ENCODE data around the gene CDKAL1.
A peak's percentile ranks its signal among the peaks of the same experiment; 100 is the strongest.

Gene CDKAL1

DNA sequence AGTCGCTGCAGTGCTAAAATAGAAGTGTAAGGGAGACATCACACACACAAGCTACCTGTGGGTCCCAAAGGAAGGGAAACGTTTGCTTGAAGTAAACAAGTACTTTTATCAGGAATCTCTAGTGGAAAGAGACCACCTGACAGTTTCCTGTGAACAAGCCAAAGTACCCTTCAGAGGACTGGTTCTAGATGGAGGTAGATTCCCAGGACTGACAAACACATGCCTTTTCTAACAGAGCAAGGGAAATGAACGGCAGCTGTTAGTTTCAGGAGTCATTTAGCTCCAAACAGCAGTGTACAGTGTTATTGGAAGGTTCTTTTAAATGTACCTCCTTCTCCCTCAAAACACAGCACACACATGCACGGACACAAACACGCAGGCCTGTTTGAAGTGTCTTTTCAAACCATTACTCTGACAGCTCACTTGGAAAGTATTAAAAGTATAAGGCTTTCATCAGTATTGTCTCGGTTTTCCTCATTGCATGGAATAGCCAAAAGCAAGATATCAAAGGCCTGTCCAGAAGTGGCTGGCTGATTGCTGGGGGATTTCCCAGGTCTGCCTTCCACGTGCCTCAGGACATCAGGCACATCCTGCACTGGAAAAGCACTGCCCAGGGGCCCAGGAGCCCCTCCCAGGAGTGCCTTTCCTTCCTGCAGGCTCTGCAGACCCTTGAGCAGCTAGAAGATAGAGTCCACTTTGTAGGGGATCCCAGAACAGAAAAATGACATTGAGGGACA is 666.0 kb downstream of the CDKAL1 start:
- TF ChIP-seq, protein P1, sequence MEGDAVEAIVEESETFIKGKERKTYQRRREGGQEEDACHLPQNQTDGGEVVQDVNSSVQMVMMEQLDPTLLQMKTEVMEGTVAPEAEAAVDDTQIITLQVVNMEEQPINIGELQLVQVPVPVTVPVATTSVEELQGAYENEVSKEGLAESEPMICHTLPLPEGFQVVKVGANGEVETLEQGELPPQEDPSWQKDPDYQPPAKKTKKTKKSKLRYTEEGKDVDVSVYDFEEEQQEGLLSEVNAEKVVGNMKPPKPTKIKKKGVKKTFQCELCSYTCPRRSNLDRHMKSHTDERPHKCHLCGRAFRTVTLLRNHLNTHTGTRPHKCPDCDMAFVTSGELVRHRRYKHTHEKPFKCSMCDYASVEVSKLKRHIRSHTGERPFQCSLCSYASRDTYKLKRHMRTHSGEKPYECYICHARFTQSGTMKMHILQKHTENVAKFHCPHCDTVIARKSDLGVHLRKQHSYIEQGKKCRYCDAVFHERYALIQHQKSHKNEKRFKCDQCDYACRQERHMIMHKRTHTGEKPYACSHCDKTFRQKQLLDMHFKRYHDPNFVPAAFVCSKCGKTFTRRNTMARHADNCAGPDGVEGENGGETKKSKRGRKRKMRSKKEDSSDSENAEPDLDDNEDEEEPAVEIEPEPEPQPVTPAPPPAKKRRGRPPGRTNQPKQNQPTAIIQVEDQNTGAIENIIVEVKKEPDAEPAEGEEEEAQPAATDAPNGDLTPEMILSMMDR (IDR thresholded peaks at IDR 0.05; ENCODE audit: low read depth, low read length): no peak
- no peak for TF ChIP-seq EZH2phosphoT487 (IDR thresholded peaks at IDR 0.05; ENCODE audit: low read depth)
- Histone ChIP-seq H3K4me1 (ENCODE audit: low read length) (peaks cover 21% of the 10 kb centered on the region), H3K9me3 (ENCODE audit: insufficient read depth, low read length) (no peaks in the 10 kb centered on the region), H3K27me3 (ENCODE audit: low read depth, low read length) (no peaks in the 10 kb centered on the region), H3K4me3 (ENCODE audit: low read length) (no peak overlapping the region), H4K20me1 (ENCODE audit: insufficient read depth, low read length) (no peaks in the 10 kb centered on the region), H3K79me2 (ENCODE audit: low read length) (no peaks in the 10 kb centered on the region), H2AFZ (ENCODE audit: low read depth, low read length) (no peak overlapping the region), H3K4me2 (ENCODE audit: low read length) (peak overlapping the region; percentile 28; the same call in 1 of the 2 replicates), H3K9ac (ENCODE audit: low read length) (peak overlapping the region; percentile 24; the same call in 1 of the 2 replicates), H3K36me3 (replicated peaks; ENCODE audit: low read depth, low read length) (peaks cover 4% of the 10 kb centered on the region), H3K27ac (ENCODE audit: low read length) (no peak overlapping the region)

DNA sequence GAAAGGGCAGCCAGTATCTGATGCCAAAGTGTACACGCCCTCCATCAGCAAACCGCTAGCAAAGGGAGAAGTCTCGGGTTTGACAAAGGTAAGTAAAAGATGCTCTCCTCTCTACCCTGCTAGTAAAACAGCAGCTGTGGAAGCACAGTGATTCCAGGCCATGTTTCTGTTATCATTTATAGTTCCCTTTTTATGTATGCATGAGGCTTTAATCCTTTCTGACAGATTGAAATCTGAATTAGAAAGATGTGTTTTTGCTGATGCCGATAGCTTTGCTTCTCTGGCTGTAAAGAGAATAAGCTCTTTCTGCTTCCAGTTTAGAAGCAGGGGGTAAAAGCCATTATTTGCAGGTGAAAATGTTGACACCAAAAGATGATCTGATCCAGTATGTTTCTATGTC is 666.9 kb downstream of the CDKAL1 start:
- no peaks in the 10 kb centered on the region for H3K27me3 ChIP-seq (ENCODE audit: low read depth, low read length)
- no peaks in the 10 kb centered on the region for H4K20me1 ChIP-seq (ENCODE audit: insufficient read depth, low read length)
- H3K79me2 ChIP-seq (ENCODE audit: low read length): no peaks in the 10 kb centered on the region
- H3K36me3 ChIP-seq (replicated peaks; ENCODE audit: low read depth, low read length): peaks cover 4% of the 10 kb centered on the region
- H3K27ac ChIP-seq (ENCODE audit: low read length): no peak overlapping the region
- H3K9me3 ChIP-seq (ENCODE audit: insufficient read depth, low read length): no peaks in the 10 kb centered on the region
- H3K9ac ChIP-seq (ENCODE audit: low read length): no peak overlapping the region
- no peak overlapping the region for H3K4me2 ChIP-seq (ENCODE audit: low read length)
- H3K4me1 ChIP-seq (ENCODE audit: low read length): peaks cover 21% of the 10 kb centered on the region
- no peak for TF ChIP-seq EZH2phosphoT487 (IDR thresholded peaks at IDR 0.05; ENCODE audit: low read depth)
- TF ChIP-seq, protein P1 (IDR thresholded peaks at IDR 0.05; ENCODE audit: low read depth, low read length): no peak
- H3K4me3 ChIP-seq (ENCODE audit: low read length): no peak overlapping the region
- H2AFZ ChIP-seq (ENCODE audit: low read depth, low read length): no peak overlapping the region

DNA sequence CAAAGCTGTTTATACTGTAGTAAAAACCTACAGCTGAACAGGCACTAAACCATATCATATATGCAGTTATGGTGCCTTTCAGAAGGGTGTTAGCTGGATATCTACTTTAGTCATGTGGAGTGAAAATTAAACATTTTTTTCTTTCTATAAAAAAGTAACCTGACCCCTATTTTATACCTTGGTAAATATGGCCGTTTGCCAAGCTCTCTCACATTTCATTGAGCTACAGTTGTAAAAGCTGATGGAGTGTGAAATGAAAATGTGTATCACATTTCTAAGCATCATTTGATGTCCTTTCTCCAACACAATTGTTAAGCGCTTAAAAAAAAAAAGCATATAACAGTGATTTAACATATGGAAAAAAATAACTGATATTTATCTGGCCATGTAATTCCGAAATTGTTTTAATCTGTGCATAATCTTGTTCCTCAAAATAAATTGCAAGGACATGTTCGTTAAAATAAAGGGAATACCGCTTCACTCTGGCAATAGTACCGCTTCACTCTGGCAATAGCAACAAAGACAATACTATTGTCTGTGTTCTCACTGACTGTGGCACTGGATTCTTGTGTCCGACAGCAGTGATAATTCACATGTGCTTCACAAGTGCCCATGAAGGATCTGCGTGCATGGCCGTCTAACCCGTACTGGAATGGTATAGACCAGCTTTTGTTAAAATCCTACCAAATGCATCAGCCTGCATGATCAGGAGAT is 667.5 kb downstream of the CDKAL1 start:
- Histone ChIP-seq H3K79me2 (ENCODE audit: low read length) (no peaks in the 10 kb centered on the region), H3K9ac (ENCODE audit: low read length) (no peak overlapping the region), H4K20me1 (ENCODE audit: insufficient read depth, low read length) (no peaks in the 10 kb centered on the region), H3K36me3 (replicated peaks; ENCODE audit: low read depth, low read length) (peaks cover 4% of the 10 kb centered on the region), H3K4me1 (ENCODE audit: low read length) (peaks cover 21% of the 10 kb centered on the region), H3K27ac (ENCODE audit: low read length) (no peak overlapping the region), H3K27me3 (ENCODE audit: low read depth, low read length) (no peaks in the 10 kb centered on the region), H3K4me2 (ENCODE audit: low read length) (no peak overlapping the region), H2AFZ (ENCODE audit: low read depth, low read length) (no peak overlapping the region), H3K9me3 (ENCODE audit: insufficient read depth, low read length) (no peaks in the 10 kb centered on the region), H3K4me3 (ENCODE audit: low read length) (no peak overlapping the region)
- TF ChIP-seq, protein P1 (IDR thresholded peaks at IDR 0.05; ENCODE audit: low read depth, low read length): no peak
- no peak for TF ChIP-seq EZH2phosphoT487 (IDR thresholded peaks at IDR 0.05; ENCODE audit: low read depth)

DNA sequence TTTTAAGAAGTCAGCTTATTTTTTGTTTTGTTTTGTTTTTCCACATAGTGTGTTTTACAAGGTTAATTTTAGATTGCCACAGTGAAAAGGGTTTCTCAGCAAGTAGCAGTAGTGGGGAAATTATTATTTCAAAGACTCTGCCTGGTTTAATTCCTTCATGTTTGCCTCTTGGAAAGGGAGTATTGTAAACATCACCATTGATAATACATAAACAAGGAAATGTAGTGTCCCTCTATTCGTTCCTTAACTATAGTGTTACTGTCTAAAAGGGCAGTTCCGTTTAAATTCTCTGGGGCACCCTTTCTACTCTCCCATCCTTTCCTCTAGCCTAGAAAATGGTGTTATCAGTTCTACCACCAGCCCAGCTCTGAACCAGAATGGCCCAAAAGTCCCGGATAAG is 668.3 kb downstream of the CDKAL1 start:
- H3K4me1 ChIP-seq (ENCODE audit: low read length): peaks cover 26% of the 10 kb centered on the region
- no peaks in the 10 kb centered on the region for H4K20me1 ChIP-seq (ENCODE audit: insufficient read depth, low read length)
- no peak overlapping the region for H3K27ac ChIP-seq (ENCODE audit: low read length)
- H3K4me3 ChIP-seq (ENCODE audit: low read length): no peak overlapping the region
- H3K9me3 ChIP-seq (ENCODE audit: insufficient read depth, low read length): no peaks in the 10 kb centered on the region
- peaks cover 4% of the 10 kb centered on the region for H3K36me3 ChIP-seq (replicated peaks; ENCODE audit: low read depth, low read length)
- H3K9ac ChIP-seq (ENCODE audit: low read length): no peak overlapping the region
- H3K27me3 ChIP-seq (ENCODE audit: low read depth, low read length): no peaks in the 10 kb centered on the region
- no peak overlapping the region for H3K4me2 ChIP-seq (ENCODE audit: low read length)
- H2AFZ ChIP-seq (ENCODE audit: low read depth, low read length): no peak overlapping the region
- no peak for TF ChIP-seq EZH2phosphoT487 (IDR thresholded peaks at IDR 0.05; ENCODE audit: low read depth)
- TF ChIP-seq, protein P1 (IDR thresholded peaks at IDR 0.05; ENCODE audit: low read depth, low read length): no peak
- no peaks in the 10 kb centered on the region for H3K79me2 ChIP-seq (ENCODE audit: low read length)
